IPS-15b (cell line): ENCODE measurements around the gene MAN1C1.

Source experiments
- H3K27me3 ChIP-seq: one replicate; pipeline ENCODE4 v1.6.1; 2013; ENCODE audit warnings: low read length; ENCODE audit not compliant: control insufficient read depth, insufficient read depth
- H3K36me3 ChIP-seq: one replicate; pipeline ENCODE4 v1.6.1; 2013; ENCODE audit warnings: low read length; ENCODE audit not compliant: control insufficient read depth, insufficient read depth
- H3K4me1 ChIP-seq: one replicate; pipeline ENCODE4 v1.6.1; 2013; ENCODE audit warnings: mild to moderate bottlenecking, low read length; ENCODE audit not compliant: control insufficient read depth, insufficient read depth
- H3K4me3 ChIP-seq: one replicate; pipeline ENCODE4 v1.5.1; 2013; ENCODE audit warnings: low read depth, low read length
- H3K9ac ChIP-seq: one replicate; pipeline ENCODE4 v1.6.1; 2013; ENCODE audit warnings: low read depth, mild to moderate bottlenecking, low read length
- H3K9me3 ChIP-seq: one replicate; pipeline ENCODE4 v1.6.1; 2013; ENCODE audit warnings: mild to moderate bottlenecking, low read length; ENCODE audit not compliant: control insufficient read depth, insufficient read depth

Gene MAN1C1

GRCh38 chr1:25786887-25787759 lies 170.5 kb downstream of the MAN1C1 start:
- H3K9me3 ChIP-seq, result no peaks in the 10 kb centered on the region
- H3K9ac ChIP-seq, result no peak overlapping the region
- no peaks in the 10 kb centered on the region for H3K4me1 ChIP-seq
- no peak overlapping the region for H3K4me3 ChIP-seq
- H3K27me3 ChIP-seq, result no peaks in the 10 kb centered on the region
- no peaks in the 10 kb centered on the region for H3K36me3 ChIP-seq

DNA sequence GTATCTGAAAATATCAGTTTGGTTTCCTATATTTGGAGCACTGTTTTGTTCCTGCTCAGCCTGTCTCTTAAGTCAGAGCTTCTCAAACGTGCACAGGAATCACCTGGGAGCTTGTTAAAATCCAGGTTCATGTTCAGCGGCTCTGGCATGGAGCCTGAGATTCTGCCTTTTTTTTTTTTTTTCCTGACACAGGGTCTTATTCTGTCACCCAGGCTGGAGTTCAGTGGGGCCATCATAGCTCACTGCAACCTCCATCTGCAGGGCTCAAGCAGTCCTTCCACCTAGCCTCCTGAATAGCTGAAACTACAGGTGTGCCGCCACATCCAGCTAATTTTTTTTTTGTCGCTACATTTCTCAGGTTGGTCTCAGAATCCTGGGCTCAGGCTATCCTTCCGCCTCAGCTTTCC lies 171.2 kb downstream of the MAN1C1 start:
- Histone ChIP-seq H3K36me3 (no peaks in the 10 kb centered on the region), H3K4me3 (no peak overlapping the region), H3K27me3 (no peaks in the 10 kb centered on the region), H3K9ac (no peak overlapping the region), H3K4me1 (no peaks in the 10 kb centered on the region), H3K9me3 (no peaks in the 10 kb centered on the region)

DNA sequence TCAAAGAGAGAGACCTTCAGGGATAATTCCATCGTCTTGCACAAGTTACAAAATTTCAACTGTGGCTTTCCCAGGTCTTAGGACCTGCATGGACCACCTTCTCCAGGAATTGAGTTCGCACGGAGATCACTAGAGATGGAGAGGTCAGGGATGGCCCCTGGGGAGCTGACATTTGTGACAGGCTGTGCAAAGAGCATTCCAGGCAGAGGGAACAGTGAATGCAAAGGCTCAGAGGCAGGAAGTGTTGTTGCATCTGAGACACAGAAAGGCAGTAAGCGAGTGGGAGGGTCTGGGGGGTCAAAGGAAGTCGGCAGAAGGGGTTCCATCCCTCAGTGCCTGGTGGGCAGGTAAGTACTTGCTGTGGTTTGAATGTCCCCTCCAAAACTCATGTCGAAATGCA lies 173.9 kb downstream of the MAN1C1 start:
- no peaks in the 10 kb centered on the region for H3K27me3 ChIP-seq
- H3K36me3 ChIP-seq, result no peaks in the 10 kb centered on the region
- no peak overlapping the region for H3K9ac ChIP-seq
- H3K9me3 ChIP-seq, result no peaks in the 10 kb centered on the region
- H3K4me1 ChIP-seq, result no peaks in the 10 kb centered on the region
- no peak overlapping the region for H3K4me3 ChIP-seq

DNA sequence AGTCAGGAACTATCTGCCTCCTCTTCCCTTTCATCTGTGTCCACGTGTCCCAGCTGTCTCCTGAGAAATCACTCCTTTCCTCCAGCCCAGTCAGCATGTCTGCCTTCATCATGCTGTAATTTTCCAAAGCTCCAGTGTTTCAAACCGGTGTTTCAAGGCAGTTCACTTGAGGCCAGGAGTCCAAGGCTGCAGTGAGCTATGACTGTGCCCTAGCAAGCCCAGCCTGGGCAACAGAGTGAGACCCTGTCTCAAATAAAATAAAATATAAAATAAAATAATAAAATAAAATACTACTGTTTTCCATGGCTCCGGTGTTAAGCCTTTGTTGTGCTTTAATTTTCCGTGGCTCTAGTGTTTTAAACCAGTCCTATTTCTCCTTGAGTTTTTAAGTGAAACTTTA lies 175.5 kb downstream of the MAN1C1 start:
- H3K4me1 ChIP-seq, result no peaks in the 10 kb centered on the region
- H3K27me3 ChIP-seq, result no peaks in the 10 kb centered on the region
- H3K9me3 ChIP-seq, result no peaks in the 10 kb centered on the region
- no peaks in the 10 kb centered on the region for H3K36me3 ChIP-seq
- no peak overlapping the region for H3K4me3 ChIP-seq
- no peak overlapping the region for H3K9ac ChIP-seq

- Histone ChIP-seq H3K36me3 (no peaks in the 10 kb centered on the region), H3K4me1 (no peaks in the 10 kb centered on the region), H3K9ac (no peak overlapping the region), H3K27me3 (no peaks in the 10 kb centered on the region), H3K9me3 (no peaks in the 10 kb centered on the region), H3K4me3 (no peak overlapping the region)
These were observed 177.1 kb downstream of the MAN1C1 start for GRCh38 chr1:25793585-25794170.

DNA sequence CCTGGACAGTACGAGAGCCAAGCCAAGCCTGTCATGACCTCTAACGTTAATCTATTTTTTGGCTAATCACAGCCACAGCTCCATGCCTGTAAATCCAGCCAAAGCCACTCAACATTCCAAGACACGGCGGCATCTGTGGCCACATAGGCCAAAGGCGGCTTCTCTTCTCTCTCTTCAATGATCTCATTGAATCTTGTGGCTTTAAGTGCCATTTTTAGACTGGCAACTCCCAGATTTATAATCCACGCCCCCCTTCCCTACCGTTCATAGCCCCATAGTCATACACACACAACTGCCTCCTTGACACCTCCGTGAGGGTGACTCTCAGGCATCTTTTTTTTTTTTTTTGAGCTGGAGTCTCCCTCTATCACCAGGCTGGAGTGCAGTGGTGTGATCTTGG lies 177.7 kb downstream of the MAN1C1 start:
- Histone ChIP-seq H3K36me3 (no peaks in the 10 kb centered on the region), H3K4me1 (no peaks in the 10 kb centered on the region), H3K9me3 (no peaks in the 10 kb centered on the region), H3K9ac (no peak overlapping the region), H3K4me3 (no peak overlapping the region), H3K27me3 (no peaks in the 10 kb centered on the region)

DNA sequence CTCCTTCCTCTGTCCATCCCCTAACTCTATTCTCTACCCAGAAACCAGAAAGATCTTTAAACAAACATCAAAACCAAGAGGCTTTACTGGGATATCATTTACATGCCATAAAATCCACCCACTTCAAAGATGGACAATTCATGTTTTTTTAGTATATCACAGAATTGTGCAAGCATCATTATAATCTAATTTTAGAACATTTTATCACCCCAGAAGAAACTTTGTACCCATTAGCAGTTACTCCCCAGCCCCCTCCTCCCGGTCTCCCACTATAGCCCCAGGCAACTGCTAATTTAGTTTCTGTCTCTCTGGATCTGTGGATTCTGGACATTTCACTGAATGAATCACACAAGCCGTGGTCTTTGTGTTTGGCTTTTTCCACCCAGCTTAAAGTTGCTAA lies 178.6 kb downstream of the MAN1C1 start:
- H3K36me3 ChIP-seq, result no peaks in the 10 kb centered on the region
- H3K9ac ChIP-seq, result no peak overlapping the region
- no peak overlapping the region for H3K4me3 ChIP-seq
- H3K27me3 ChIP-seq, result no peaks in the 10 kb centered on the region
- H3K4me1 ChIP-seq, result no peaks in the 10 kb centered on the region
- H3K9me3 ChIP-seq, result no peaks in the 10 kb centered on the region

DNA sequence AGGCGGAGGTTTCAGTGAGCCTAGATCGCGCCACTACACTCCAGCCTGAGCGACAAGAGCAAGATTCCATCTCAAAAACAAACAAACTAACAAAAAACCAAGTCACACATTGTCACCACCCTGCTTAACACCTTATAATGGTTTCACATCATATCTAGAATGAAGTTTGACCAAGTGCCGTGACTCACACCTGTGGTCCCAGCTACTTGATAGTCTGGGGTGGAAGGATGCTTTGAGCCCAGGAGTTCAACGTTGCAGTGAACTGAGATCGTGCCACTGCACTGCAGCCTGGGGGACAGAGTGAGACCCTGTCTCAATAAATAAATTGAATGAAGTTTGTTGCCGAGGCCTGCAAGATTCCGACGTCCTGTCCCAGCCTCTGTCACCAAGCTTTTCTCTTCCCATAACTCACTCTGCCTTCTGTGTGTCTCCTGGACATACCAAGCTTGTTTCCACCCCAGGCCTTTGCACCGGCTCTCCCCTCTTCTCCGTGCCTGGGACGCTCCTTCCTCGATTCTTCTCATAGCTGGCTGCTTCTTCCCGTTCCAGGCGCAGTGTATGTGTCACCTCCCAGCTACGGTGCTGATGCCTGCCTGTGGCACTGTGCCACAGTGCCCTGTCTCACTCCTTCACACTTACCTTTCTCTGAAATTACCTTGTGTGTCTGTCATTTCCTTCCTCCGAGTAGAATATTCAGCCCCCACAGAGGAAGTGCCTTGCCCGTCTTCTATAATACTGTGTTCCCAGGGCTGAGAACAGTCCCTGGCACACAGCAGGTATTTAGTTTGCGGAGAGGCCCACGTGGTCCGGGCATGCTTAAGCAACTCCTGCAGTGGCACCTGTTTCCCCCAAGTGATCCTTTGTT lies 179.6 kb downstream of the MAN1C1 start:
- H3K27me3 ChIP-seq, result no peaks in the 10 kb centered on the region
- H3K36me3 ChIP-seq, result no peaks in the 10 kb centered on the region
- peaks cover 3% of the 10 kb centered on the region for H3K4me1 ChIP-seq
- H3K9me3 ChIP-seq, result no peaks in the 10 kb centered on the region
- no peak overlapping the region for H3K4me3 ChIP-seq
- H3K9ac ChIP-seq, result no peak overlapping the region

DNA sequence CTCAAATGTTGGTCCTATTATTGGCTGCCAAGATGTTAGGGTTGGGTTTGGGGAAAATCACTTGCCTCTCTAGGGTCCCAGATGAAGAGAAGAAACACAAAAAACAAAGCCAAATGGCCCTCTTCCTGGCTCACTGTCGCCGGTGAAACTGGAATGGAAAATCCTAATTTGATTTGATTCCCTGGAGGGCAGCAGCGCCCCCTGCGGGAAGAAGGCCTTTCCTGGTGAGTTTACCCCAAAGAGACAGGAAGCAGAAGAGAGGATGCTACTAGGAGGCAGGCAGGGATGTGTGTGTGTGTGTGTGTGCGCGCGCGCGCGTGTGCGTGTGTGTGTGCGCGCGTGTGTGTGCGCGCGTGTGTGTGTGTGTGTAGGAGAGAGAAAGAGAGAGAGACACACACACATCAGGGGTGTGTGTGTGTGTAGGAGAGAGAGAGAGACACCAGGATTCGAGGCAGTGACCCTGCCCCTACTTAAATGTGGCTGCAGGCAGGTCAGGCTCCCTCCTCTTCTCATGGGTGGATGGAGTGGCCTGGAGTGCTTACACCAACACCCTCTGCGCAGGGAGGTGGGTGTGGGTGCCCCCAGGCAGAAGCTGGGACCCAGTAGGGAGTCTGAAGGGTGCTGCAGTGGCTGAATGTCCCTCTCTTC lies 180.3 kb downstream of the MAN1C1 start:
- Histone ChIP-seq H3K4me1 (peaks cover 3% of the 10 kb centered on the region), H3K4me3 (no peak overlapping the region), H3K27me3 (no peaks in the 10 kb centered on the region), H3K9ac (no peak overlapping the region), H3K36me3 (no peaks in the 10 kb centered on the region), H3K9me3 (no peaks in the 10 kb centered on the region)

GRCh38 chr1:25797939-25798338 lies 181.3 kb downstream of the MAN1C1 start:
- H3K4me1 ChIP-seq, result peaks cover 3% of the 10 kb centered on the region

GRCh38 chr1:25798666-25799351 lies 182.2 kb downstream of the MAN1C1 start:
- Histone ChIP-seq H3K4me3 (no peak overlapping the region), H3K27me3 (no peaks in the 10 kb centered on the region), H3K4me1 (peaks cover 3% of the 10 kb centered on the region), H3K9me3 (no peaks in the 10 kb centered on the region), H3K9ac (no peak overlapping the region), H3K36me3 (peaks cover 3% of the 10 kb centered on the region)

More at GRCh38 chr1:25797939-25798338, 181.3 kb downstream of the MAN1C1 start:
- Histone ChIP-seq H3K36me3 (peaks cover 3% of the 10 kb centered on the region), H3K9ac (no peak overlapping the region), H3K4me3 (no peak overlapping the region), H3K9me3 (no peaks in the 10 kb centered on the region), H3K27me3 (no peaks in the 10 kb centered on the region)
